ENCODE data around the gene GIPC1. TPM values are rescaled to one million over a fixed set of nuclear protein-coding genes. Genes with fewer than 3 reads are reported as not detected.

The GIPC1 gene
- total and polyA plus RNA-seq, 8 donors: 73.3 to 662 (median 122) TPM

GRCh38 chr19:14497228-14497921, 1.4 kb upstream of the GIPC1 start:
- intact Hi-C loops (cut with DNase I; ENCODE audit: low total_unique reads): no loop called here
- DNase-seq: peak; percentile 63 to 66
- Histone ChIP-seq H3K27ac (peak overlapping the region; percentile 77 to 89 (median 88)), H3K36me3 (peaks cover 0 to 7% (median 2%) of the 10 kb centered on the region in 4 donors), H3K4me1 (peaks cover 27 to 50% (median 44%) of the 10 kb centered on the region in 4 donors), H3K4me3 (peak overlapping the region in 1 of 4 donors; percentile 1), H3K9me3 (no peaks in the 10 kb centered on the region), H3K27me3 (no peaks in the 10 kb centered on the region)
- WGBS, 5 donors: 21 to 52% (median 29%) methylated on average over 5 to 6 of the region's 6 CpGs
- peak in 1 of 3 donors; percentile 67 for TF ChIP-seq POLR2AphosphoS5 (IDR thresholded peaks at IDR 0.05)
- no peak for TF ChIP-seq EP300 (IDR thresholded peaks at IDR 0.05)

GRCh38 chr19:14496834-14497227, 904 bp upstream of the GIPC1 start:
- Histone ChIP-seq H3K36me3 (peaks cover 0 to 12% (median 6%) of the 10 kb centered on the region in 4 donors), H3K9me3 (no peaks in the 10 kb centered on the region), H3K4me3 (peak overlapping the region; percentile 77 to 94 (median 90)), H3K27ac (peak overlapping the region; percentile 77 to 89 (median 88)), H3K4me1 (peaks cover 27 to 50% (median 44%) of the 10 kb centered on the region in 4 donors), H3K27me3 (no peaks in the 10 kb centered on the region)
- 21 to 34% (median 26%) methylated on average over 7 of the region's 7 CpGs for WGBS, 5 donors
- intact Hi-C loops (cut with DNase I; ENCODE audit: low total_unique reads): no loop called here
- TF ChIP-seq POLR2AphosphoS5 (IDR thresholded peaks at IDR 0.05) (no peak), POLR2A (IDR thresholded peaks at IDR 0.05) (no peak)
- no peak for DNase-seq

- no peak for DNase-seq
- intact Hi-C loops (cut with DNase I; ENCODE audit: low total_unique reads): no loop called here
- TF ChIP-seq EP300 (IDR thresholded peaks at IDR 0.05) (no peak), CTCF (IDR thresholded peaks at IDR 0.05) (no peak), POLR2A (IDR thresholded peaks at IDR 0.05) (no peak), POLR2AphosphoS5 (IDR thresholded peaks at IDR 0.05) (no peak)
- 0 to 4% (median 0%) methylated on average over 3 to 26 of the region's 28 CpGs for WGBS, 5 donors
- peak overlapping the region; percentile 77 to 89 (median 88) for H3K27ac ChIP-seq
- H3K4me3 ChIP-seq: peak overlapping the region; percentile 77 to 94 (median 90)
- no peaks in the 10 kb centered on the region for H3K27me3 ChIP-seq
- H3K9me3 ChIP-seq: no peaks in the 10 kb centered on the region
- H3K36me3 ChIP-seq: peaks cover 0 to 24% (median 18%) of the 10 kb centered on the region in 4 donors
- H3K4me1 ChIP-seq: peaks cover 27 to 50% (median 44%) of the 10 kb centered on the region in 4 donors
These were observed 277 bp downstream of the GIPC1 start for GRCh38 chr19:14495672-14496028.

GRCh38 chr19:14494910-14495671, 836 bp downstream of the GIPC1 start:
- 7 to 26% (median 10%) methylated on average over 12 to 14 of the region's 14 CpGs for WGBS, 5 donors
- Histone ChIP-seq H3K4me1 (peaks cover 27 to 50% (median 44%) of the 10 kb centered on the region in 4 donors), H3K27ac (peak overlapping the region; percentile 77 to 89 (median 88)), H3K9me3 (no peaks in the 10 kb centered on the region), H3K36me3 (peaks cover 0 to 30% (median 24%) of the 10 kb centered on the region in 4 donors), H3K4me3 (peak overlapping the region; percentile 77 to 94 (median 90)), H3K27me3 (no peaks in the 10 kb centered on the region)
- intact Hi-C loops (cut with DNase I; ENCODE audit: low total_unique reads): no loop called here
- peak in 1 of 2 donors; percentile 75 for DNase-seq
- TF ChIP-seq POLR2A (IDR thresholded peaks at IDR 0.05): no peak

- intact Hi-C loops (cut with DNase I; ENCODE audit: low total_unique reads): no loop called here
- whole genome bisulfite sequencing, 5 donors: 59 to 76% (median 59%) methylated on average over 4 of the region's 4 CpGs
- Histone ChIP-seq H3K27me3 (no peaks in the 10 kb centered on the region), H3K27ac (peak overlapping the region; percentile 43 to 89 (median 88)), H3K36me3 (peaks cover 0 to 36% (median 31%) of the 10 kb centered on the region in 4 donors), H3K9me3 (no peaks in the 10 kb centered on the region), H3K4me1 (peaks cover 27 to 50% (median 44%) of the 10 kb centered on the region in 4 donors), H3K4me3 (peak overlapping the region in 3 of 4 donors; percentile 77 to 94 (median 94))
- no peak for TF ChIP-seq POLR2A (IDR thresholded peaks at IDR 0.05)
- no peak for TF ChIP-seq CTCF (IDR thresholded peaks at IDR 0.05)
- TF ChIP-seq POLR2AphosphoS5 (IDR thresholded peaks at IDR 0.05): no peak
- no peak for TF ChIP-seq EP300 (IDR thresholded peaks at IDR 0.05)
- DNase-seq: no peak
These were observed 1.5 kb downstream of the GIPC1 start for GRCh38 chr19:14494411-14494810.

Measured in stomach (tissue), 9 donors.